HG03135 (cell line): Measurements from ENCODE around the gene USP5.
A peak's percentile ranks its signal among the peaks of the same experiment; 100 is the strongest.

ENCODE experiments used
- ATAC-seq: cut with Tn5 transposase; IDR thresholded peaks from one replicate; pipeline ENCODE4 v1.9.1; 2021; ENCODE audit warnings: mild to moderate bottlenecking, moderate library complexity; ENCODE audit not compliant: unreplicated experiment

USP5 gene

GRCh38 chr12:6912164-6912935 is 60.4 kb downstream of the USP5 start:
- no peak for ATAC-seq

GRCh38 chr12:6914246-6914946 is 62.4 kb downstream of the USP5 start, which contains the start of gene ENO2:
TSS of gene ENO2 (plus strand) at chr12:6914580. CDS start at chr12:6915833, 1,253 bp downstream.
- peak; percentile 78 for ATAC-seq

GRCh38 chr12:6914947-6915788 is 63.2 kb downstream of the USP5 start:
- ATAC-seq = no peak

- ATAC-seq = no peak
Measured at GRCh38 chr12:6915789-6916285, 63.9 kb downstream of the USP5 start.
